ENCODE data around the gene ATP1B3.

The ATP1B3 gene

GRCh38 chr3:141849056-141849815, 27.2 kb upstream of the ATP1B3 start:
- TF ChIP-seq, protein P1, sequence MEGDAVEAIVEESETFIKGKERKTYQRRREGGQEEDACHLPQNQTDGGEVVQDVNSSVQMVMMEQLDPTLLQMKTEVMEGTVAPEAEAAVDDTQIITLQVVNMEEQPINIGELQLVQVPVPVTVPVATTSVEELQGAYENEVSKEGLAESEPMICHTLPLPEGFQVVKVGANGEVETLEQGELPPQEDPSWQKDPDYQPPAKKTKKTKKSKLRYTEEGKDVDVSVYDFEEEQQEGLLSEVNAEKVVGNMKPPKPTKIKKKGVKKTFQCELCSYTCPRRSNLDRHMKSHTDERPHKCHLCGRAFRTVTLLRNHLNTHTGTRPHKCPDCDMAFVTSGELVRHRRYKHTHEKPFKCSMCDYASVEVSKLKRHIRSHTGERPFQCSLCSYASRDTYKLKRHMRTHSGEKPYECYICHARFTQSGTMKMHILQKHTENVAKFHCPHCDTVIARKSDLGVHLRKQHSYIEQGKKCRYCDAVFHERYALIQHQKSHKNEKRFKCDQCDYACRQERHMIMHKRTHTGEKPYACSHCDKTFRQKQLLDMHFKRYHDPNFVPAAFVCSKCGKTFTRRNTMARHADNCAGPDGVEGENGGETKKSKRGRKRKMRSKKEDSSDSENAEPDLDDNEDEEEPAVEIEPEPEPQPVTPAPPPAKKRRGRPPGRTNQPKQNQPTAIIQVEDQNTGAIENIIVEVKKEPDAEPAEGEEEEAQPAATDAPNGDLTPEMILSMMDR (IDR thresholded peaks at IDR 0.05; ENCODE audit: low read depth, low read length, missing control alignments): no peak
- no peak overlapping the region for H3K4me3 ChIP-seq (replicated peaks; ENCODE audit: low read depth, low read length)
- DNase-seq (ENCODE audit: extremely low read depth, low read depth): no peak

DNA sequence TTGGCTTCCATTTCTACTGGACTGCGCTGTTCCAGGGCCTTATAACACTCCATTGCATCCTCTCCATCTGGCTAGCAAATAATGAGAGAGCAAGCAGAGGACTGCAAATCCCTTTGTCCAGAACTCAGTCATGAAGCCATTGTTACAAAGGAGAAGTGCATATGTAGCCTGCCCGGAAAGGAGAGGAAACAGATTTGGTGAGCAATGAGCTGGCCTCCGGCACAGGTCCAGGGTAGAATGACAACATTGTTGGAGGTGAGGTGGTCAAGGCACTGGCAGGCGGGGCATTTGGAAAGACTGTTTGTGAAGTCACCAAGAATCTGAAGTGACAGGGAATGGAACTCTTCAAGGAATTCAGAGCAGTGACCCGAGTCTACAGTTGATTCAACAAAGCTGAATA, 25.0 kb upstream of the ATP1B3 start:
- TF ChIP-seq, protein P1 (IDR thresholded peaks at IDR 0.05; ENCODE audit: low read depth, low read length, missing control alignments): no peak
- no peak overlapping the region for H3K4me3 ChIP-seq (replicated peaks; ENCODE audit: low read depth, low read length)
- DNase-seq (ENCODE audit: extremely low read depth, low read depth): no peak

DNA sequence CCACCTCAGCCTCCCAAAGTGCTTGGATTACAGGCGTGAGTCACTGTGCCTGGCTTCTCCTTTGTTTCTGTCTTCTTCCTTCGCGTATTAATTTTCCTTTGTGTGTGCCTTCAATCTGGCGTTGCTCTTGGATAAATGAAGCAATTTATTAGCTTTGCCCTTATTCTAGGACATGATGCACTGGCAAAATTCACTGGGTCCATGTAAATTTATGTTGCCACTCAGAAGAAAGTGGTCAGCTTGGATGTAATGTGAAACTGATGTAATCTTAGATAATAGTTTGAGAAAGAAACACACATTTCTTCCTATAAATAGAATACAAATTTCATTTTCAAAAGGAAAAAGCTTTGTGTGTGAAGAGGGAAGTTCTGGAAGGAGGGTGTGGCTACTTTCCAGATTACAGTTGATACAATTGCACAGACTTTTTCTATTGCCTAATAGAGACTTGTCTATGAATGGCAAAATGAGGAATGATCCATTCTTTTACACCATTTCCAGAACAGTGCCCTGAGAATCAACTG, 23.3 kb upstream of the ATP1B3 start:
- no peak for DNase-seq (ENCODE audit: extremely low read depth, low read depth)
- TF ChIP-seq, protein P1 (IDR thresholded peaks at IDR 0.05; ENCODE audit: low read depth, low read length, missing control alignments): no peak
- no peak overlapping the region for H3K4me3 ChIP-seq (replicated peaks; ENCODE audit: low read depth, low read length)

DNA sequence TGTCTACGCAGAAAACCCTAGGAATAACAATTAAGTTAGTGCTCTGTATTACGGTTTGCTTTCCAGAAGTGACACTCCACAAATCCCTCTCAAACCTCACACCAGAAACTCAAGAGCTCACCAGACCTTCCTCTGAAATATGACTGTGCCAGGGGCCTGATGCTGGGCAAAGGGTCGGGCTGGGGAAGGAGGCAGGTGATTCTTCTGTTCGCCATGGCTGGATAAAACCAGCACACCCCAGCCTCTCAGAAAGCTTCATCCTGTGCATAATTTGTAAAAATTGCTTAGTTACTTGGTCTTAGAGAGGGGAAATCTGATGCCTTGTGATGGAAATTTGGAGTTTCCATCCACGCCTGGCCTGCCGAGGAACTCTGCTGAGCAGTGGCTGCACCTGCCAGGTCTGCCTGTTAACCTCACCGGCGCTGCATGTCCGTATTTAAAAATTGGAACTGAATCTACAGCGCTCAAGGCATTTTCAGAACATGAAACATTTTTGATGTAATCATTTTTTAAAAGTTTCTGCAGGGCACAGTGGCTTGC, 22.7 kb upstream of the ATP1B3 start:
- TF ChIP-seq, protein P1 (IDR thresholded peaks at IDR 0.05; ENCODE audit: low read depth, low read length, missing control alignments): no peak
- no peak for DNase-seq (ENCODE audit: extremely low read depth, low read depth)
- no peak overlapping the region for H3K4me3 ChIP-seq (replicated peaks; ENCODE audit: low read depth, low read length)

GRCh38 chr3:141854599-141854998, 21.8 kb upstream of the ATP1B3 start:
- DNase-seq (ENCODE audit: extremely low read depth, low read depth): no peak
- TF ChIP-seq, protein P1 (IDR thresholded peaks at IDR 0.05; ENCODE audit: low read depth, low read length, missing control alignments): no peak
- H3K4me3 ChIP-seq (replicated peaks; ENCODE audit: low read depth, low read length): no peak overlapping the region

GRCh38 chr3:141858312-141858711, 18.1 kb upstream of the ATP1B3 start:
- TF ChIP-seq, protein P1 (IDR thresholded peaks at IDR 0.05; ENCODE audit: low read depth, low read length, missing control alignments): no peak
- H3K4me3 ChIP-seq (replicated peaks; ENCODE audit: low read depth, low read length): no peak overlapping the region
- DNase-seq (ENCODE audit: extremely low read depth, low read depth): no peak
